BJ (cell line): ENCODE results near the gene ASXL2. TPM values are rescaled to one million over a fixed set of nuclear protein-coding genes. Genes with fewer than 3 reads are reported as not detected.
"Not testable (repeated sequence)": the region's sequence is repeated elsewhere in the genome, so short reads cannot be mapped to it uniquely, and the experiment has no call there.

Experiments
- CTCF ChIA-PET: fragments of 350-600 bp; formaldehyde crosslinking; extraction: SDS; loops from one replicate; lab custom pipeline; 2021; ENCODE audit warnings: antibody characterized with exemption, inconsistent platforms; lab: Yijun Ruan, JAX
- POLR2A ChIA-PET: fragments of 300-600 bp; sonication (Branson Sonifier 250); formaldehyde crosslinking; extraction: SDS; loops from one replicate; lab custom pipeline; 2021; ENCODE audit warnings: antibody characterized with exemption; lab: Charles Lee
- DNase-seq: peaks from one replicate; pipeline ENCODE4 v3.0.0-alpha.2; 2011; ENCODE audit warnings: low read depth
- H3K27me3 ChIP-seq: 2 replicates; pipeline ENCODE4 v1.6.0; 2011; ENCODE audit warnings: low read length; ENCODE audit not compliant: control insufficient read depth, insufficient read depth
- H3K36me3 ChIP-seq: 2 replicates; pipeline ENCODE4 v1.5.1; 2011; ENCODE audit warnings: low read length; ENCODE audit not compliant: control insufficient read depth, insufficient read depth
- H3K4me3 ChIP-seq: 2 replicates; pipeline ENCODE4 v1.5.1; 2011; ENCODE audit warnings: low read depth, mild to moderate bottlenecking, control low read depth, low read length
- polyA plus RNA-seq: library from polyadenylated mRNA; depleted of rRNA; stranded (reverse); fragments of >200 nt; gene quantifications from 2 replicates; pipeline ENCODE4 v1.2.3, GENCODE V29; 2011
- TF ChIP-seq, protein P1 (sequence below): IDR thresholded peaks from 2 replicates; pipeline ENCODE4 v1.5.1; 2011; ENCODE audit warnings: low read depth, mild to moderate bottlenecking, control low read depth, inconsistent platforms, low read length, moderate library complexity; ENCODE audit not compliant: insufficient read depth

Gene ASXL2
- polyA plus RNA-seq, 1 experiment, result 11.9 TPM

- peak; percentile 55 for DNase-seq
- no peak overlapping the region for H3K4me3 ChIP-seq
- TF ChIP-seq, protein P1, sequence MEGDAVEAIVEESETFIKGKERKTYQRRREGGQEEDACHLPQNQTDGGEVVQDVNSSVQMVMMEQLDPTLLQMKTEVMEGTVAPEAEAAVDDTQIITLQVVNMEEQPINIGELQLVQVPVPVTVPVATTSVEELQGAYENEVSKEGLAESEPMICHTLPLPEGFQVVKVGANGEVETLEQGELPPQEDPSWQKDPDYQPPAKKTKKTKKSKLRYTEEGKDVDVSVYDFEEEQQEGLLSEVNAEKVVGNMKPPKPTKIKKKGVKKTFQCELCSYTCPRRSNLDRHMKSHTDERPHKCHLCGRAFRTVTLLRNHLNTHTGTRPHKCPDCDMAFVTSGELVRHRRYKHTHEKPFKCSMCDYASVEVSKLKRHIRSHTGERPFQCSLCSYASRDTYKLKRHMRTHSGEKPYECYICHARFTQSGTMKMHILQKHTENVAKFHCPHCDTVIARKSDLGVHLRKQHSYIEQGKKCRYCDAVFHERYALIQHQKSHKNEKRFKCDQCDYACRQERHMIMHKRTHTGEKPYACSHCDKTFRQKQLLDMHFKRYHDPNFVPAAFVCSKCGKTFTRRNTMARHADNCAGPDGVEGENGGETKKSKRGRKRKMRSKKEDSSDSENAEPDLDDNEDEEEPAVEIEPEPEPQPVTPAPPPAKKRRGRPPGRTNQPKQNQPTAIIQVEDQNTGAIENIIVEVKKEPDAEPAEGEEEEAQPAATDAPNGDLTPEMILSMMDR, result peak; percentile 61
- H3K36me3 ChIP-seq, result 0 out of 2 replicates have a peak, but pooled peaks cover 1% of the 10 kb centered on the region
- CTCF ChIA-PET, result interaction anchor here (0.6 to 2.9 kb wide), 18 partner anchors 8 to 465 kb away, joined by 3 to 13 read pairs (median 3); no protein-coding TSS in a partner anchor
- H3K27me3 ChIP-seq, result no peaks in the 10 kb centered on the region
- POLR2A ChIA-PET, result no interaction called here
Measured at GRCh38 chr2:25851740-25852503, 26.4 kb downstream of the ASXL2 start.

- CTCF ChIA-PET, result interaction anchor here (1.6 to 2.9 kb wide), 2 partner anchors 9 to 21 kb away, joined by 3 to 13 read pairs; no protein-coding TSS in a partner anchor
- DNase-seq, H3K27me3 ChIP-seq, H3K4me3 ChIP-seq, H3K36me3 ChIP-seq, POLR2A ChIA-PET: not testable (repeated sequence)
Measured at GRCh38 chr2:25850400-25850799, 27.9 kb downstream of the ASXL2 start.

GRCh38 chr2:25849350-25849749, 28.9 kb downstream of the ASXL2 start:
- DNase-seq, CTCF ChIA-PET, H3K4me3 ChIP-seq, H3K27me3 ChIP-seq, H3K36me3 ChIP-seq: not testable (repeated sequence)
- POLR2A ChIA-PET, result interaction anchor here (0.6 kb wide), 1 partner anchor 133 kb away, joined by 6 read pairs; the partner anchor contains the start of gene KIF3C

GRCh38 chr2:25845843-25846505, 32.3 kb downstream of the ASXL2 start:
- no peak for DNase-seq
- no peaks in the 10 kb centered on the region for H3K27me3 ChIP-seq
- POLR2A ChIA-PET, result no interaction called here
- no peaks in the 10 kb centered on the region; the same call in 1 of the 2 replicates for H3K36me3 ChIP-seq
- CTCF ChIA-PET, result interaction anchor here (0.6 kb wide), 1 partner anchor 237 kb away, joined by 3 read pairs; no protein-coding TSS in a partner anchor
- H3K4me3 ChIP-seq, result no peak overlapping the region
- TF ChIP-seq, protein P1, result no peak

DNA sequence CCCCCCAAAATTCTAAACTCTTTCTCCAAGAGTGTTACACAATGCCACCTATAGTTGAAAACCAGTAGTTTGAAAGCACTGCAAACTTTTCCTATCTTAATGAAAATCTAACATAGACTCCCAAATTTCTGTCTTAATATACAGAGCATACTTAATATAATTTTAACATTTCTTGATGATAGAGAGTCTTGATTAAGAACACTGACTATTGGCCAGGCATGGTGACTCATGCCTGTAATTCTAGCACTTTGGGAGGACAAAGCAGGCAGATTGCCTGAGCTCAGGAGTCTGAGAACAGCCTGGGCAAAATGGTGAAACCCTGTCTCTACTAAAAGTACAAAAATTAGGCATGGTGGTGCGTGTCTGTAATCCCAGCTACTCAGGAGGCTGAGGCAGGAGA, 34.2 kb downstream of the ASXL2 start:
- ChIA-PET POLR2A (no interaction called here), CTCF (interaction anchor here (1.0 to 1.2 kb wide), 3 partner anchors 10 to 21 kb away, joined by 3 to 4 read pairs (median 3); no protein-coding TSS in a partner anchor)
- no peak for DNase-seq
- Histone ChIP-seq H3K36me3 (no peaks in the 10 kb centered on the region; the same call in 1 of the 2 replicates), H3K4me3 (no peak overlapping the region), H3K27me3 (no peaks in the 10 kb centered on the region)
- TF ChIP-seq, protein P1, result no peak

- TF ChIP-seq, protein P1, result no peak
- ChIA-PET CTCF (interaction anchor here (0.6 to 2.3 kb wide), 2 partner anchors 10 to 322 kb away, joined by 3 to 13 read pairs; no protein-coding TSS in a partner anchor), POLR2A (interaction anchor here (0.7 kb wide), 1 partner anchor 21 kb away, joined by 5 read pairs; no protein-coding TSS in a partner anchor)
- H3K36me3 ChIP-seq, result no peaks in the 10 kb centered on the region; the same call in 1 of the 2 replicates
- no peak for DNase-seq
- no peak overlapping the region for H3K4me3 ChIP-seq
- no peaks in the 10 kb centered on the region for H3K27me3 ChIP-seq
Measured at GRCh38 chr2:25842155-25842554, 36.1 kb downstream of the ASXL2 start.
